ENCODE data around the gene NTM.

NTM gene

GRCh38 chr11:131687291-131688047 lies 317.1 kb downstream of the NTM start:
- no peak for DNase-seq (ENCODE audit: low read depth, low spot score)

DNA sequence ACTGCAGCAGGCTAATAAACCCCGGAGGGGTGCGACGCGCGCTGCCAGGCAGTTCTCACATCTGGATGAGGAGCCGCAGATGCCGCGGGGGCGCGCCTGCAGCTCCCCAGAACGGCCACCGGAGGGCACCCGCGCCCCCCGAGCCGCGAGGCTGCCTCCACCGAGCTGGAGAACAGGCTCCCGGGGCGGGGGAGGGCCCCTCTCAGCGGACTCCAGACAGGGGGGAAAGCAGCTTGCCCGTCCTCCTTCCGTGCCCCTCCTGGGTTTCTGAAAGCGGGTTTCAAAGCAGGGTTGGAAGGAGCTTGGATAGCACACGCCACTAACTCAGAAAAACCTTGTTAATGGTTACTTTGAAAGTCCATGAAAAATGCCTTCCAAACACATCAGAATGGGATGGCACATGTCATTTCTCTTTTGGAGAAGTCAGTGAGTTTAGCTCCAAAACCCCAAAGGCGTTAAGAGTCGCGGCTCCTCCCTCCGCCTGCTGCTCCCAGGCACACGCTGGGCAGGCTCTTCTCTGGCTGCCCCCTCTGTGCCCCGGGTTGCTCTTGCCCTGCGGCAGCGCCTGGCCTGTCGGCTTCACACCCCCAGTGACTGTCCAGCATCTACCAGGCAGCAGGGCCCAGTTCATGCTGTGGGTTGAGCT lies 317.8 kb downstream of the NTM start:
- no peak for DNase-seq (ENCODE audit: low read depth, low spot score)

GRCh38 chr11:131689049-131689925 lies 318.9 kb downstream of the NTM start:
- no peak for DNase-seq (ENCODE audit: low read depth, low spot score)

DNA sequence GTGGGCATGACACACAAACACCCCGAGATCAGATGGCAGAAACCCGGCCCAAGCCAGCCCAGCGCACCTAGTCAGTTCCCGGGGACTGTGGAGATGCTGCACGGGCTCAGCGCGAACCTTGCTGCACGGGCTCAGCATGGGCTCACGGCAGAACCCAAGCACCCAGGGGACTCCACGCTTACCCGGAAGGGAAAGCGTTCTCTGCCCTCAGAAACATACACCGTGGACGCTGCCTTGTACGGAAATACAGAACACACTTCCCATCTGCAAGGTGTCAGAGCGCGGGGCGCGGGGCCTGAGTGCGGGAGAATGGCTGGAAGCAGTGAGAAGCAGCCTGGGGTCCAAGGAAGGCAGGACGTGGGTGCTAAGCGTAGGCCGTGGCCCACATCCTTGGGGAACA lies 319.9 kb downstream of the NTM start:
- DNase-seq (ENCODE audit: low read depth, low spot score), result no peak

DNA sequence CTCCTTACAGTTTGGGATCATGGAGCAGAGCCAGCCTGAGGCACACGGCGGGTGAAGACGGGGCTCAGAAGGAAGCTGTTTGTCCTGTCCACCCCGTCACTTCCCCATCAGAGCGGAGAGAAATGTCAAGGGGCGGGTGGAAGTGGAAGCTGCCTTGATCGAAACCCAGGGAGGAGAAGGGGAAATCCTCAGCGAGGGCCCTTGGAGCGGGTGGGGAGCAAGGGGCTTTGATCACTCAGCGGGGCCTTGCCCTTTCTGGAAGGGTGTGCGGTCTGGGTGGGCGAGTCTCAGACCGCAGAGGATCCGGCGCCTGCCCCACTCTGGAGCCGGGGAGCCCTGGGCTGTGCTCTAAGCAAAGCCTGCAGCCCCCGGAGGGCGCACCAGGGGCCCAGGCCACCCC lies 320.4 kb downstream of the NTM start:
- no peak for DNase-seq (ENCODE audit: low read depth, low spot score)

DNA sequence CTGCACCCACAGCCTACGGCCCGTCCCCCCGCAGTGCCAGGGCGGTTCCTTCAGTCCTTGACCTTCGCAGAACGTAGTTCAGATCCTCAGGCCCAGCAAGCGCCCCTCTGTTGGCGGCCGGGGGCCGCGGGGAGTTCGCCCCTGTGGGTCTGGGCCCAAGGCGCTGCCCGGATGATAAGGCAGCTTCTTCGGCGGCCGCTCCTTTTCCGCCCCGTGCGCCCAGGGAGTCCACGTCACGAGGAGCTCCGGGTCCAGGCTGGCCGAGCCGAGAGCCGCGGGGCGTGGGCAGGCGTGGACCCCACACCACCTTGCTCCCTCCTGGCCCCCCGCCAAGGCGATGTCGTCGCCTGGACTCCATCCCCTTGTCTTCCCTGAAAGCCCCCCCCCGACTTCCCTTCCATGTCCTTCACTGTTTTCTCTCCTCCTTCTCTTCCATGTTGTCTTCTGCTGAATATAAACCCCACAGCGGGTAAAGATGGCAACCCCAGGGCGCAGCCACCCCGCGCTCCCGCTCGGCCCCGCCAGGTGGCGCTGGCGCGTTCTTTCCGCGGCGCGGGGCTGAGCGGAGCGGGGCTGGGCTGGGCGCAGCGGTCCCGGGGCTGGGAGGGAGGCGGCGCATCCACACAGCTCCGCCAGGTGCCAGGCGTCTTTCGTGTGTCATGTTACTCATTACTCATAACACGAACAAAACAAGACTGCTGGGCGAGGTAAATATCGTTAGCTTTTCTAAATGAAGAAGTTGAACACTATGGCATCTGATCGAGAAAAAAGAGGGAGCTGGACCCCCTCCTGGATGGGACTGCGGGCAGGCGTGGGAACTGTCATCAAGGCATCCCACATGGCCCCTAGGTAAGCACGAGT lies 321.0 kb downstream of the NTM start:
- DNase-seq (ENCODE audit: low read depth, low spot score), result no peak

- no peak for DNase-seq (ENCODE audit: low read depth, low spot score)
These were observed 321.7 kb downstream of the NTM start for GRCh38 chr11:131692151-131692550.

GRCh38 chr11:131692961-131693360 lies 322.5 kb downstream of the NTM start:
- no peak for DNase-seq (ENCODE audit: low read depth, low spot score)

GRCh38 chr11:131693756-131694155 lies 323.3 kb downstream of the NTM start:
- DNase-seq (ENCODE audit: low read depth, low spot score), result no peak

GRCh38 chr11:131694526-131695424 lies 324.4 kb downstream of the NTM start:
- peak; percentile 9 for DNase-seq (ENCODE audit: low read depth, low spot score)

GRCh38 chr11:131695889-131696429 lies 325.5 kb downstream of the NTM start:
- no peak for DNase-seq (ENCODE audit: low read depth, low spot score)

- DNase-seq (ENCODE audit: low read depth, low spot score), result no peak
These were observed 326.3 kb downstream of the NTM start for GRCh38 chr11:131696690-131697089.

- DNase-seq (ENCODE audit: low read depth, low spot score), result no peak
These were observed 332.9 kb downstream of the NTM start for GRCh38 chr11:131703311-131703710.

- DNase-seq (ENCODE audit: low read depth, low spot score), result no peak
These were observed 334.3 kb downstream of the NTM start for GRCh38 chr11:131704682-131705081.

DNA sequence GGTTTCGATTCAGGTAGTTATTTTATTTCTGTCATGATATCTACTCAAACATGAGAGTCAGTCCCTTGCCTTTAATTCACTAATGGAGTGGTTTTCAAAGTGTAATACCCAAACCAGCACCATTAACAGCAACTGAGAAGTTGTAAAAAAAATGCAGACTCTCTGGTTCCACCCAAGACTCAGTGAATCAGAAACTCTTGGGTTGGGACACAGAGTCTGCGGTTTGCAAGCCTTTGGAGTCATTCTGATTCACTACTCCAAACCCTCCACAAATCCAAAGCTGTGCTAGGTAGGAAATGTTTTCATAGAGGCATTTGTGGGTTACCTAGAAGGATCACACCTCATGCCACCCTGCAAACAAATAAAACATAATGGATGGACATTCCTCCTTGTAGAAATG lies 340.1 kb downstream of the NTM start:
- no peak for DNase-seq (ENCODE audit: low read depth, low spot score)

DNA sequence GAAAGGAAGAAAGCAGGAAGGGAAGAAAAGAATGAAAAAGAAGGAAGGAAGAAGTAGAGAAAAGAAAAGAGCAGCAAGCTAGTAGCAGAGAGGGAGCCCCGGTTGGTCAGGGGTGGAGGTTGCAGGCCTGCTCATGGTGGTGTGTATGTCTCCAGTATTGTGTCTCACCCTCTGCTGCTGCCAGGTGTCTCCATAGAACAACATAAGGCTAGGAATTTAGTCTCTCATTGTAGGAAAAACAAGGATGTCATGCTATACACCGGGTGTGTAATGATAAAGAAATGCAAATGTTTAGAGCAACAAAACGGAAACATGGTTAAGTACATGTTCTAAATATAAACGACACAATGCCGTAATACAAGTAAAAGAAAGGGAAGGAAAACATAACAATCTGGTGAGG lies 342.5 kb downstream of the NTM start:
- DNase-seq (ENCODE audit: low read depth, low spot score), result no peak

DNA sequence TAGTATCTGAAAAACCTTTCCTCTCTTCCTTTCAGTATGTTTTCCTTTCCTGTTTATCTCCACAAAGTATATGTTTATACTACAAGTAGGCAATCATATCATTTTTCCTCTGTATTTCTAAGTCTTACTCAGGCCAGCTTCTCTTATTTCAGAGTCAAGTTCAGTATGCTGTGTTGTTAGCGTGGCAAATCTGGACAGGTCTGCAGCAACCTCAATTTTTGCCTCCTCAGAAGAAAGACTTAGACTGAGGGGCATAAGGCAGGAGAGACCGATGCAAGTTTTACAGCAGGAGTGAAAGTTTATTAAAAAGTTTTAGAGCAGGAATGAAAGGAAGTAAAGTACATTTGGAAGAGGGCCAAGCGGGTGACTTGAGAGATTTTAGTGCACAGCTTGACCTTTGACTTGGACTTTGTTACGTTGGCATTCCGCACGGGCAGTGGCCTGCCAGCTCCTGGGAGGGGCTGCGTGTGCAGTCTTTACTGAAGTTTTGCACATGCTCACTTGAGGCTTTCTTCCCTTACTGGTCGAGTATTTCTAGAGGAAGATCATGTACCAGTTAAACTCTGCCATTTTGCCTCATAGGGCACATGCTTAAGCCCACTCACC lies 343.2 kb downstream of the NTM start:
- no peak for DNase-seq (ENCODE audit: low read depth, low spot score)

- DNase-seq (ENCODE audit: low read depth, low spot score), result no peak
These were observed 347.2 kb downstream of the NTM start for GRCh38 chr11:131717616-131718015.

DNA sequence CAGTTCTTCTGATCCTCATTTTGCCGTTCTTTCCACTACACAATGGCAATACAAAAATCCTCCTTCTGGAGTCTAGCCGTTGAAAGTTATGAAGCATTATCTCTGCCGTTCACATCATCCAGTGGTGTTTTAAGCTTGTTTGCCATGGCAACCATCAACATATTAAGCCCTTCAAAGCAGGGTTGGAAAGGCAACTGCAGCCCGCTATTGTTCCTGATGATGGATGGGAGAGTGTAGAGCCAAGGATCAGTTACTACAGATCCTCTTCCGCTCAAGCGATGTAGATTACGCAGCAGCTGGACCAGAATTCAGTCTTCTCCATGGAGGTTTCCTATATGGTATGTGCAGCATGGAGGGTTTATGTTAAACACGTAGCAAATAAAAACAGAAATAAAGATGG lies 352.7 kb downstream of the NTM start:
- no peak for DNase-seq (ENCODE audit: low read depth, low spot score)

Data from activated CD4-positive, CD25-positive, alpha-beta regulatory T cell treated with anti-CD3 and anti-CD28 coated beads, Interleukin-2, amount 50 U/mL, for 16 hours (primary cell).